NCI-H1105 treated with DMSO at 0.1 percent for 48 hours (cell line): ENCODE measurements around the gene OGFR.

Source experiments
- DNase-seq: peaks from one replicate; lab custom pipeline; 2025; lab: John Stamatoyannopoulos, UW

Gene OGFR

GRCh38 chr20:62799873-62800272 is 4.8 kb upstream of the OGFR start:
- no peak for DNase-seq

GRCh38 chr20:62800314-62801259 is 4.0 kb upstream of the OGFR start:
- no peak for DNase-seq

GRCh38 chr20:62801284-62802010 is 3.2 kb upstream of the OGFR start:
- DNase-seq: no peak

GRCh38 chr20:62802026-62802712 is 2.5 kb upstream of the OGFR start:
- no peak for DNase-seq

- no peak for DNase-seq
Observed at GRCh38 chr20:62804021-62804626, 511 bp upstream of the OGFR start.

- DNase-seq: no peak
Observed at GRCh38 chr20:62805155-62805710, 598 bp downstream of the OGFR start.

GRCh38 chr20:62805711-62806382 is 1.2 kb downstream of the OGFR start:
- DNase-seq: no peak

GRCh38 chr20:62806383-62807050 is 1.9 kb downstream of the OGFR start:
- no peak for DNase-seq

- no peak for DNase-seq
Observed at GRCh38 chr20:62807444-62808210, 3.0 kb downstream of the OGFR start.

- peak; percentile 31 for DNase-seq
Observed at GRCh38 chr20:62808211-62808865, 3.7 kb downstream of the OGFR start.

- no peak for DNase-seq
Observed at GRCh38 chr20:62809530-62810428, 5.1 kb downstream of the OGFR start.

GRCh38 chr20:62811320-62811719 is 6.7 kb downstream of the OGFR start:
- DNase-seq: no peak

- no peak for DNase-seq
Observed at GRCh38 chr20:62811720-62812119, 7.1 kb downstream of the OGFR start.

- DNase-seq: no peak
Observed at GRCh38 chr20:62812181-62812906, 7.7 kb downstream of the OGFR start.

- no peak for DNase-seq
Observed at GRCh38 chr20:62812907-62813200, 8.2 kb downstream of the OGFR start.

GRCh38 chr20:62813588-62813987 is 9.0 kb downstream of the OGFR start:
- no peak for DNase-seq

GRCh38 chr20:62814060-62814708 is 9.5 kb downstream of the OGFR start:
- no peak for DNase-seq
